NCI-H69 (cell line): ENCODE measurements around the gene OAS3.
"Not testable (repeated sequence)": the region's sequence is repeated elsewhere in the genome, so short reads cannot be mapped to it uniquely, and the experiment has no call there.

Experiments
- DNase-seq: peaks from one replicate; lab custom pipeline; 2025; lab: John Stamatoyannopoulos, UW

The OAS3 gene, protein sequence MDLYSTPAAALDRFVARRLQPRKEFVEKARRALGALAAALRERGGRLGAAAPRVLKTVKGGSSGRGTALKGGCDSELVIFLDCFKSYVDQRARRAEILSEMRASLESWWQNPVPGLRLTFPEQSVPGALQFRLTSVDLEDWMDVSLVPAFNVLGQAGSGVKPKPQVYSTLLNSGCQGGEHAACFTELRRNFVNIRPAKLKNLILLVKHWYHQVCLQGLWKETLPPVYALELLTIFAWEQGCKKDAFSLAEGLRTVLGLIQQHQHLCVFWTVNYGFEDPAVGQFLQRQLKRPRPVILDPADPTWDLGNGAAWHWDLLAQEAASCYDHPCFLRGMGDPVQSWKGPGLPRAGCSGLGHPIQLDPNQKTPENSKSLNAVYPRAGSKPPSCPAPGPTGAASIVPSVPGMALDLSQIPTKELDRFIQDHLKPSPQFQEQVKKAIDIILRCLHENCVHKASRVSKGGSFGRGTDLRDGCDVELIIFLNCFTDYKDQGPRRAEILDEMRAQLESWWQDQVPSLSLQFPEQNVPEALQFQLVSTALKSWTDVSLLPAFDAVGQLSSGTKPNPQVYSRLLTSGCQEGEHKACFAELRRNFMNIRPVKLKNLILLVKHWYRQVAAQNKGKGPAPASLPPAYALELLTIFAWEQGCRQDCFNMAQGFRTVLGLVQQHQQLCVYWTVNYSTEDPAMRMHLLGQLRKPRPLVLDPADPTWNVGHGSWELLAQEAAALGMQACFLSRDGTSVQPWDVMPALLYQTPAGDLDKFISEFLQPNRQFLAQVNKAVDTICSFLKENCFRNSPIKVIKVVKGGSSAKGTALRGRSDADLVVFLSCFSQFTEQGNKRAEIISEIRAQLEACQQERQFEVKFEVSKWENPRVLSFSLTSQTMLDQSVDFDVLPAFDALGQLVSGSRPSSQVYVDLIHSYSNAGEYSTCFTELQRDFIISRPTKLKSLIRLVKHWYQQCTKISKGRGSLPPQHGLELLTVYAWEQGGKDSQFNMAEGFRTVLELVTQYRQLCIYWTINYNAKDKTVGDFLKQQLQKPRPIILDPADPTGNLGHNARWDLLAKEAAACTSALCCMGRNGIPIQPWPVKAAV

DNA sequence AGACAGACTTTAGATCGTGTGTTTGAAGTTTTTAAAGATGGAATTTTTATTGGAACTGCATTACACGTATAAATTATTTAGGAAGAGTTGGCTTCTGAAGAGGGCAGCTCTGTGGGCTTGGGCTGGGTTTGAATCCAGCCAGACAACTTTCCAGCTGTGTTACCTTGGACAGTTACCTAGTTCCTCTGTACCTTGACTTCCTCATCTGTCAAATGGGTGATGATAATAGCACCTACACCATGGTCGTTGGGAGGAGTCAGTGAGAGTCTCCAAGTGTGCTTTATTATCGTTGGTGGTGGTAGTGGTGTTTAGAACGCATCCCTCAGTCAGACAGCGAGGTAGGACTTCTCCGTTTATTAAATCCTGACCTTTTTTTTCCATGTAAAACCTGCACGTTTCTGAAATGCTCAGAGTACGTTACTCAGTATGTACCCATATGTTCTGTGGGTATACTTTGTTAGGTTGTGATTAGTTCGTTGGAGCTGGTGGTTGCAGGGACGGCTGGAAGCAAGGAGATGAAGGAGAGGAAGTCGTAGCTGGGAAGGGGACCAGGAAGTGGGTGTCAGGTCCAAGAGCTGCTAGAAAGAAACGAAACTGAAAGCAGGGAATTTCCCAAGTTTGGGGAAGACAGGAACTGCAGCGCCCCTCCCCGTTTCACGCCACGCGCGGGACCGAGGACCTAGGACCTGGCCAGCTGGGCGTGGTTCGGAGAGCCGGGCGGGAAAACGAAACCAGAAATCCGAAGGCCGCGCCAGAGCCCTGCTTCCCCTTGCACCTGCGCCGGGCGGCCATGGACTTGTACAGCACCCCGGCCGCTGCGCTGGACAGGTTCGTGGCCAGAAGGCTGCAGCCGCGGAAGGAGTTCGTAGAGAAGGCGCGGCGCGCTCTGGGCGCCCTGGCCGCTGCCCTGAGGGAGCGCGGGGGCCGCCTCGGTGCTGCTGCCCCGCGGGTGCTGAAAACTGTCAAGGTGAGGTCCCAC lies at the start of gene OAS3:
OAS3 (plus strand) TSS at position 734 of the 979 bp plus-strand sequence; CDS start at position 791, 57 bp downstream.
- peak; percentile 85 for DNase-seq

DNA sequence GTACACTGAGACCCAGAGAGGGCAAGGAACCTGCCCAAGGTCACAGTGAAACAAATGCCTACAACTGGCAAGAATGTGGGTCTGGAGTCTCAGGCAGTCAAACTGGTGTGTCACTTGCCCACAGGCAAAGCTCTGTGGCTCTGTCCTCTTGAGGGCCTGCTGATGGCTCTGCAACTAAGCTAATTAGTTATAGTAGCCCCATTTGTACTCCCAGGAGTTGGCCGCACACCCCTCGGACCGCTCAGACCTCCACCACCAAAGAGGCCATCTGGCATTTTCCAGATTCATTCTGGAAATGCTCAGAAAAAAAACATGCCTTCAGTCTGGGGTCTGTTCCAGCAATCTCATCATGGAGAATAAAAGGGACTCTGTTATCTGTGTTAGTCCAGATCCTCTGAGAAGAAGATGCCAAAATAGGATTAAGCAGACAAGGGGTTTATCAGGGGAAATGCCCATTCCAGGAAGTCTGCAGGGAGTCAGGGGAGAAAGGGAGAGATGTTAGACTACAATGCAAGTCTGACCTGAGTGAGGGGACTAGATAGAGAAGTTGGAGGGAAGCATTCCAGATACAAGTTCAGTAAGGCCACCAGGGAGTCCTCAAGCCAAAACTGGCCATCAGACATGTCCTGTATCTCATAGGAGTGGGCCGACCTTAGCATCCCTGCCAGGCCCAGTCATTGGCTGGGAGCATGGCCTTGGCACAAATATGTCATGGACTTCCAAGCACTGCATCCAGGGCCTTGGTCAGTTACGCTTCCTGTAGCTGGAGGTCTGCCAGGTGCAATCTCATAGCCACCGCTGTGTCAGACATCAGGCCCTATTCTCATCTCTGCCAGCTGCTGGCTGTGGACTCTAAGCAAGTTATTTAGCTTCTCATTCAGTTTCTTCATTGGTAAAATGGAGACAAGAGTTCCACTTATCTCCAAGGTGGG lies 46.9 kb upstream of the OAS3 start:
- peak; percentile 68 for DNase-seq

DNA sequence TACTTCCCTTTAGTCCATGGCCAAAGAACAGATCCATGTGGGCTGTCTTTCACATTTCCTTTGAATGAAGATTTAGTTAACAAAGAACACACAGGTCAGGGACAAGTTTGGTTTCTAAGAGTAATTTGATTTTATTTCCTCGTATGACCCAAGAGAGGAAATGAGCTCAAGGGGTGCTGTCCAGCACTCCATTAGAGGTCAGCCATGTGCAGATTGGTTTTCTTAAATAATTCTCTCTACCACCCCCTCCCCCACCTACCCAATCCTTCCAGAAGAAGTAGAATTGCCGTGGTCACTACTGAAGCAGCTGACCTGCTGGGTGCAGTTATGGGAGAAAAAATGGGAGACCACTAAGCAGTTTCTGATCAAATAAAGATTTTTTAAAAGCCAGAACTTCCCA lies 45.4 kb upstream of the OAS3 start:
- no peak for DNase-seq

DNA sequence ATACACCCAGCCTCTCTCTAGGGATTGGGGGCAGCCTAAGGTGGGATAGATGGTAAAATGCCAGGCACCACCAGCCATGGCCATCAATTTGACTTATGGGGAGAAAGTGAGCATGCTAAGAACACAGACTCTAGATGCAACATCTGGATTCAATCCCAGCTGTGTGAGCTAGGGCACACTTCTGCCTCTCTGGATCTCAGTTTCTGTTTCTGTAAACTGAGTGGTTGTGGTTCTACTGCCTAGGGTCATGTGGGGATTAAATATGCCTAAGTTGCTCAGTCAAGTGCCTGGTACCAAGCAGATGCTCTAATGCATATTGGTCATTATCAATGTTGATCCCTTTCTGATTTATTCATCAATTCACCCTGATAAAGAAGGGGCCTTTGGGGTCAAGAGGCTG lies 44.1 kb upstream of the OAS3 start:
- DNase-seq: no peak

DNA sequence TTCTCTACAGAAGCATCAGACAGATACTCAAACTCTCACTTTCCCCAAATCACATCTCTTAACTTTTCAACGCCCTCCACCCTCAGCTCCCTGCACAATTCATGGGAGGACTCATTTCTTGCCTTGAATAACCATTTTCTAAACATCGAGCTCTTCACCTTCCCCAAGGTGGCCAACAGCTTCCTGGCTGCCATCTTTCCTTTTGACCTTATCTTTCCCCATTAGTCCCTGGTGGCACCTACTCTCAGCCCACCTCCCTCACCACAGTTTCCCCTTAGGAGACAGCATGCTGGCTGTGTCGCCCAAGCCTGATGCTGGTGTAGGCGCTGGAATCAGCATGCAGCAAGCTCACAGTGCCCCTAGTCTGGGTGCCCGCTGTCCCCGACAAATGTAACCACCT lies 39.9 kb upstream of the OAS3 start:
- no peak for DNase-seq

DNA sequence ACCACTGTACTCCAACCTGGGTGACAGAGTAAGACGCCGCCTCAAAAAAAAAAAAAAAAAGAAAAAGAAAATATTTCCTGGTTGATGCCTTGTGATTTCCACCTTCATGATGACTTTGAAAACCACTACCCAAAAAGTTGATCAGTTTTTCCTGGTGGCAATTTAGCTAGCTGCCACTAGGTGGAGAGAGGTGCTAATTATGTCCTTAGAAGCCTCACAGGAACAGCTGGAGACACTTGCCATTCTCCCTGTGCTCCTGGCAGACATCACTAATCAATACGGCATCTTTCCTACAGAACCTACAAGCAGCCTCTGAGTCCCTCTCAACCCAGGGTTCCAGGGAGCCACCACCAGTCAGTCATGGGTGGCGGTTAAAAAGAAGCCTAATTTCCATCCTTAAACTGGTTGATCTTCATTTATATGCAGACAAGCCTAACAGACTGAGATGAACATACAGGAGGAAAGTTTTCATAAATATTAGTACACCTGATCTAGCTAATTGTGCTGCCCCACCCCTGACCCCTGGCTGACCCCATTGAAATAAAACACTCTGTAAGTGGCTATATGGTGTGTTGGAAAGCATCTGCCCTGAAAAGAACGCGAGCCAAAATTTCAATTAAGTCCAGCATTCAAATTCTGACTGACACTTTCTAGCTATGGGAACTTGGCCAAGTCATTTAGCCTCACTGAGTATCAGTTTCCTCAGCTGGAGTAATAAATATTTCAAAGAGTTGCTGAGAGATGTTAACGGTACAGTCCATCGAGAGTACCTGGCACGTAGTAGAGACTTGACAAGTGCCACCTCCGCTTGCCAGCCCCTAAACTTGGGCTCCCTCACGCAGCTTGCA lies 37.8 kb upstream of the OAS3 start:
- peak; percentile 88 for DNase-seq

DNA sequence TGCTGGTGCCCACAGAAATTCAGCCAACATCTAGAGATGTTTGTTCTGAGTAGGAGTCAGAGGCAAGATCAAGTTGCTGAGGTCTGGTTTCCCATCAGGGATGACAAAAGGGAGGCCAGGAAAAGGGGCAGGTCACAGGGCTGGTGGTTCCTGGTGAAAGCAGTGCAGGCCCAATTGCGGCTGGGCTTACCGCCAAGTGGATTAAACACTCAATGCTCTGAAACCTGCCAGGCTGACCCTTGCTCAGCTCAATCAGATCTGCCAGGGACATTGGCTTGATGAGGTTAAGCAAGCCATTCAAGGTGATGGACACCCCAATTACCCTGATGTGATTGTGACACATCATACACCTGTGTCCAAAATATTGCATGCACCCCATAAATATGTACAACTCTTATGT lies 37.0 kb upstream of the OAS3 start:
- peak; percentile 68 for DNase-seq

DNA sequence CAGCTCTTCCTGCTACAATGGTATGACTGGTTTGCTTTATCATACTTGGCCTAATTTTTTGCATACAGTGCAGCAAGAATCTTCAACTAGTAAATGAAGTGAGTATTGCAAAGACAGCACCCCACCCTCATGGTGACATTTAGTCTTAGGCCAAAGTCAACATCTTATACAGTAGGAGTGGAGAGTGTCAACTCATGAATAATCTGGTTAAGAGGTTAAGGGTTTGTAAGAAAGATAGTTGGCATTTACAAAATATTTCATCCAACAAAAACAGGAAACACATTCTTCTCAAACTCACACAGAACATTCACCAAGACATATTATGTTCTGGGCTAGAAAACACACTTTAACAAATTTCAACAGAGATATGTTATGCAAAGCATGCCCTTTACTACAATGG lies 33.7 kb upstream of the OAS3 start:
- no peak for DNase-seq

DNA sequence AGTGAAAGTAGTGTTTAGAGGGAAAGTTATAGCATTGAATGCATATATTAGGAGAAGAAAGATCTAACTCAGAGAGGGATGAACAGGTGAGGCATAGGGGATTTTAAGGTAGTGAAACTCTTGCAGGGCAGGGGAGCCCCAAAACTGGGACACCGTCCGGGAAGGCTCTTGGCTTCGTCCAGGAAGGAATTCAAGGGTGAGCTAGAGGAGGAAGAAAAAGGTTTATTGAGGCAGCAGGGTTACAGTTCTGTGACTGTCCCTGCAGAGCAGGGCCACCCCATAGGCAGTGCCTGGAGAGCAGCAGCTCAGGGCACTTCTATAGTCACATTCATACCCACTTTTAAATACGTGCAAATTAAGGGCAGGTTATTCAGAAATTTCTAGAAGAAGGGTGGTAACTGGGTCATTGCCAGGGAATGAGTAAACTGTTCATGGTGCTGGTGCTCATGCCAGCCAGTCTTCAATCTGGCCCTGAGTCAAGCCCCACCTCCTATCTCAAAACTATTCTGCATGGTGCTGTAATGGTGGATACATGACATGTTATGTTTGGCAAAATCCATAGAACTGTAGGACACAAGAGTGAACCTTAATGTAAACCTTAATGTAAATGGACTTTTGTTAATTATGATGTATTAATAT lies 32.7 kb upstream of the OAS3 start:
- peak; percentile 19 for DNase-seq

DNA sequence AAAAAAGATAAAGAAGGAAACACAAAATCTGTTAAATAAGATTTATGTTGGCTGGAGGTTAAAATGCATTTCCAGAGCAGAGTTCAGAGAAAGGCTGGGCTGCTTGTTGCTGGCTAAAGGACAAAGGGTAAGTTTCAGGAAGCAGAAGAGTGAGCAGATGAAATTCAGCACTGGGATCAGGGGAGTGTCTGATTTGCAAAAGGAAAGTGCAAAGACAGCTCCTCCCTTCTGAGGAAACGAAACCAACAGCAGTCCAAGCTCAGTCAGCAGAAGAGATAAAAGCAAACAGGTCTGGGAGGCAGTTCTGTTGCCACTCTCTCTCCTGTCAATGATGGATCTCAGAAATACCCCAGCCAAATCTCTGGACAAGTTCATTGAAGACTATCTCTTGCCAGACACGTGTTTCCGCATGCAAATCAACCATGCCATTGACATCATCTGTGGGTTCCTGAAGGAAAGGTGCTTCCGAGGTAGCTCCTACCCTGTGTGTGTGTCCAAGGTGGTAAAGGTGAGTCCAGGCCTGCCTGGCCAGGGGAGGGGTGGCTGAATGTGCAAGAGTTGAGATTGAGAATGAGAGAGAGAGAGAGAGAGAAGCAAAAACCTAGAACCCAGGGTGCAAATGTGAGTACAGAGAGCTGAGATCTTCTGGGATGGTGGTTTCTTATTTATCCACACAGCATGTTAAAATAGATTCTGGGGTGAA lies 31.4 kb upstream of the OAS3 start, which contains the start of gene OAS1:
OAS1 (plus strand) TSS at position 251 of the 703 bp plus-strand sequence; CDS start at position 329, 78 bp downstream.
- DNase-seq: peak; percentile 64

DNA sequence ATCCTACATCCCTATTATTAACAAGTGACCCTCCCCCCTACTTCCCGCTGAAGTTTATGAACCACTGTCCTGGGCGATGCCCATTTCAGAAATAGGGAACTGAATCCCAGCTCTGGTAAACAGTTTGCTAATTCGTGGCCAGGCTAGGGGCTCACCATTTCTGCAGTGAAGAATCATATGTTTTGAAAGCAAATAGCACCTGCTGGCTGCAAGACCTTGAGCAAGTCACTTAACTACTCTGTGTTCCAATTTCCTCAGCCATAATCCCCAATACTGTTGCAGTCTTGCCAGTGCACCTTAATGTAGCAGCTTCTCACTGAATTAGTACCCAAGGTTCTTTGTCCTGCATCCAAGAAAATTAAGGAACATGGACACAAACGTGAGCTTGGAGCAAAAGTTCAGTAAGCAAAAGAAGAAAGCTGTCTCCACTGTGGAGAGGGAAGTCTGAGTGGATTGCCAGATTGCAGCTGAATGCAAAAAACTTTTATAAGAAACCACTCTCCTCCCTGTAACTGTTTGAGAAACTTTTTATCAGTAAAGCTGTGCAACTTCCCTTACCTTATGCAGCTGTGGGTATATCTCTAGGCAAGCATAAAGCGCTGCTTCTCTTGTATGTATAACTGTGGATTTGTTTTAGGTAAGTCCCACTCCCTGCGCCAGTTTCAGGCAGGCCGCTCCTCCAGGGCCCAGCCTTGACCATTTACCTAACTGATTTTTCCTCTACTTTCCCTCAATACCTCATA lies 30.7 kb upstream of the OAS3 start:
- no peak for DNase-seq

DNA sequence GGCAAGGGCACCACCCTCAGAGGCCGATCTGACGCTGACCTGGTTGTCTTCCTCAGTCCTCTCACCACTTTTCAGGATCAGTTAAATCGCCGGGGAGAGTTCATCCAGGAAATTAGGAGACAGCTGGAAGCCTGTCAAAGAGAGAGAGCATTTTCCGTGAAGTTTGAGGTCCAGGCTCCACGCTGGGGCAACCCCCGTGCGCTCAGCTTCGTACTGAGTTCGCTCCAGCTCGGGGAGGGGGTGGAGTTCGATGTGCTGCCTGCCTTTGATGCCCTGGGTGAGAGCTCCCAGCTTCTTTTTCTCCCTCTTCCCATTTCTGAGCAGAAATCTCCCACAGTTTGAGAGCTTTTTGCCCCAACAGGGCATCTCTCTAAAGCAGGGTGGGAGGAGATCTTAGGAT lies 29.7 kb upstream of the OAS3 start:
- no peak for DNase-seq

DNA sequence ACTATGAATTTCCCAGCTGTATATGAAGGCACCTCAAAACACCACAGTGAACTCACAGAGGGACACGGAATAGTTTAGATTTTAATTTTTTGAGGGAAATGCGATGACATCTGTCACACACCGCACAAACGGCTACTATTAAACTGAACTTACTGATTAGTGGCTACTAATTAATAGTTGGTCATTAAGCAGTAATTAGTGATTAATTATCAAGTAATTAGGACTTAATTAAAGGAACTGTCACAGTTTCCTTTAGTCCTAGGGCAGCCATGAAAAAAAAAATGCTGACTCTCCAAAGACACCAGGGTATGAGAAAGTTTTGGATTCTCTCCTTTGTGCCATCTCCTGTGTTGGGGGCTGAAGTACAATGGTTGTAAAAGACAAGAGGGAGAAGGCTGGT lies 28.6 kb upstream of the OAS3 start:
- DNase-seq: no peak

DNA sequence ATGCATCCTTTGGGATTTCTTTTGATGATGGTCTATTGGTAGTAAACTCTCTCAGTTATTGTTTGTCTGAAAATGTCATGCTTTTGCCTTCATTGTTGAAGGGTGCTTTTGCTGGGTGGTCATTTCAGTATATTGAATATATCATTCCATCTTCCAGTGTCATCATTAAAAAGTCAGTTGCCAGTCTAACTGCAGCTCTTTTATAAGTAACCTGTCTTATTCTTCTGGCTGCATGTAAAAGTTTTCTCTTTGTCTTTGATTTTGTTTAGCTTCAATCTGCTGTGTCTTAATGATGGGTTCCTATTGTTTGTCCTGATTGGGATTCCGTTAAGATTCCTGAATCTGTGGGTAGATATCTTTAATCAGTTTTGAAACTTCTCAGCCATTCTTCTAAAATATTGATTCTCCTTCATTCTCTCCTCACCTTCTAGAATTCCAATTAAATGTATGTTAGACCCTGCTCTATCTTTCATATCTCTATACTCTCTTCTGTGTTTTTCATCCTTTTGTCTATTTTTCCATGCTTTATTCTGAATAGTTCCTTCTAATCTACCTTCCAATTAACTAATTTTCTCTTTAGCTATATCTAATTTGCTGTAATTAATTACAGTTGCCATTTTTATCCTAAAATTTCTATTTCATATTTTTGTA lies 25.1 kb upstream of the OAS3 start:
- DNase-seq: no peak

DNA sequence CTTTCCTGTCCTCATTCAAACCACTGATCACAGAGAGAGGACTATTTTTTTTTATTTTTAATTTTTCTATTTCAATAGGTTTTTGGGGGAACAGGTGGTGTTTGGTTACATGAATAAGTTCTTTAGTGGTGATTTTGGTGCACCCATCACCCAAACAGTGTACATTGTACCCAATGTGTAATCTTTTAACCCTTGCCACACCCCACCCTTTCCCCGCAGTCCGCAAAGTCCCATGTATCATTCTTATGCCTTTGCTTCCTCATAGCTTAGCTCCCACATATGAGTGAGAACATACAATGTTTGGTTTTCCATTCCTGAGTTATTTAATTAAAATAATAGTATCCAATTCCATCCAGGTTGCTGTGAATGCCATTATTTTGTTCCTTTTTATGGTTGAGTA lies 24.4 kb upstream of the OAS3 start:
- not testable (repeated sequence) for DNase-seq

DNA sequence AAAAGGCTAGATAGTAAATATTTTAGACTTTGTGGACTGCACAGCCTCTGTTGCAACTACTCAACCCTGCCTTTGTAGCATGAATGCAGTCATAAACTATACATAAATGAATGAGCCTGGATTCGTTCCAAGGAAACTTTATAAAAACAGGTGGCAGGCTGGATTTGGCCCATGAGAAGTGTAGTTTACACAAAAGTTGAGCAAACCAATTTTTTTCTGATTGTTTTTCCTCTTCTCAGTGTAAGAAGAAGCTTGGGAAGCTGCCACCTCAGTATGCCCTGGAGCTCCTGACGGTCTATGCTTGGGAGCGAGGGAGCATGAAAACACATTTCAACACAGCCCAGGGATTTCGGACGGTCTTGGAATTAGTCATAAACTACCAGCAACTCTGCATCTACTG lies 22.0 kb upstream of the OAS3 start:
- peak; percentile 43 for DNase-seq

DNA sequence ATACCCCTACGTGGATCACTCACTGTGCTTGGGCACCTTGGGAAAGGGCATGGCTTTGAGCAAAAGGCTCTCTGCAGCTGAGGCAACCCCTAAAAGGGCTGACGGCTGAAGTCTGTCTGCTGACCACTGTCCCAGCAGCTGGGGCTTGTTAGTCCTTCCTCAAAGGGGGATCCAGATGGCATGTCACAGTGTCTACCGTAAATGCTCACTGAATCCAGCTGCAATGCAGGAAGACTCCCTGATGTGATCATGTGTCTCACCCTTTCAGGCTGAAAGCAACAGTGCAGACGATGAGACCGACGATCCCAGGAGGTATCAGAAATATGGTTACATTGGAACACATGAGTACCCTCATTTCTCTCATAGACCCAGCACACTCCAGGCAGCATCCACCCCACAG lies 19.2 kb upstream of the OAS3 start:
- peak; percentile 15 for DNase-seq
